GM06990 (cell line): Measurements from ENCODE around the gene SLC25A46.
"Not testable (repeated sequence)": the region's sequence is repeated elsewhere in the genome, so short reads cannot be mapped to it uniquely, and the experiment has no call there.

Experiments
- DNase-seq: peaks from one replicate; pipeline ENCODE4 v3.0.0-alpha.2; 2011; ENCODE audit not compliant: insufficient read length; ENCODE audit errors: extremely low read depth
- H3K27me3 ChIP-seq: replicated peaks from 2 replicates; pipeline ENCODE4 v1.6.0; 2011; ENCODE audit warnings: low read length; ENCODE audit not compliant: control insufficient read depth, insufficient read depth
- H3K36me3 ChIP-seq: 2 replicates; pipeline ENCODE4 v1.5.1; 2011; ENCODE audit warnings: low read length; ENCODE audit not compliant: control insufficient read depth, insufficient read depth
- H3K4me3 ChIP-seq: replicated peaks from 2 replicates; pipeline ENCODE4 v1.5.1; 2011; ENCODE audit warnings: low read depth, mild to moderate bottlenecking, control low read depth, low read length
- TF ChIP-seq, protein P1 (sequence below): IDR thresholded peaks from 2 replicates; pipeline ENCODE4 v1.5.1; 2011; ENCODE audit warnings: low read length, control low read depth, mild to moderate bottlenecking, inconsistent platforms; ENCODE audit not compliant: insufficient read depth, poor library complexity, severe bottlenecking

Gene SLC25A46

DNA sequence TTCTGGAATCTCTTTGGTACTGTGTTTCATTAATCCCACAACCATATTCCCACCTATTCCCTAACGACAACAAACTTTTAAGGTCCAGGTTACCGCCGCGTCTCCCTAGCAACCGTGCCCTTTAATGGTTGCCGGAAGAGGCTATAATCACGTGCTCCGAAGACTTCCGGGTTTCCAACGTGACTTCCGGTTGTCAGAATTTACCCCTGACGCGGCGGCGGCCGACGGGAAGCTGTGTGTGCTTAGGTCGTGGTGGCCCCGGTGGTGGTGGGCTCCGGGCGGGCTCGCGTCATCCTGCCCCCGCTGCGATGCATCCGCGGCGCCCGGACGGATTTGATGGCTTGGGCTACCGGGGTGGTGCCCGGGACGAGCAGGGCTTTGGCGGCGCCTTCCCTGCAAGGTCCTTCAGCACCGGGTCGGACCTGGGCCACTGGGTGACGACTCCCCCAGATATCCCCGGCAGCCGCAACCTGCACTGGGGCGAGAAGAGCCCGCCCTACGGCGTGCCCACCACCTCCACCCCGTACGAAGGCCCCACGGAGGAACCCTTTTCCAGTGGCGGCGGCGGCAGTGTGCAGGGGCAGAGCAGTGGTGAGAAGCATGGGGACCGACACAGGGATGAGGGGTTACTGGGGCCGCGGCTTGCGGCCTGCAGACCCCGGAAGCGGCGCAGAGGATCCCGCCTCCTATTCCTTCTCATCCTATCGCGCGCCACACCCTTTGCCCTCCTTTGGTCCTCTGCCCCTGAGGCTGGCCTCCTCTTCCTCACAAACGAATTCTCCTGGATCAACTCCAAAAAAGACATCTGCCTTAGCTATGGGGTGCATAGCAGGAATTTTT, at the start of gene SLC25A46:
TSS of gene SLC25A46 (plus strand) at position 196 of the 840 bp plus-strand sequence. CDS start at position 309, 113 bp downstream.
- no peaks in the 10 kb centered on the region for H3K36me3 ChIP-seq

DNA sequence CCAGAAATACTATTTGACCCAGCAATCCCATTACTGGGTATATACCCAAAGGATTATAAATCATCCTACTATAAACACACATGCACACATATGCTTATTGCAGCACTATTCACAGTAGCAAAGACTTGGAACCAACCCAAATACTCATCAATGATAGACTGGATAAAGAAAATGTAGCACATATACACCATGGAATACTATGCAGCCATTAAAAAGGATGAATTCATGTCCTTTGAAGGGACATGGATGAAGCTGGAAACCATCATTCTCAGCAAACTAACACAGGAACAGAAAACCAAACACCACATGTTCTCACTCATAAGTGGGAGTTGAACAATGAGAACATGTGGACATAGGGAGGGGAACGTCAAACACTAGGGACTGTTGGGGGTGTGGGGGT, 48.2 kb upstream of the SLC25A46 start:
- DNase-seq, H3K27me3 ChIP-seq, H3K4me3 ChIP-seq, H3K36me3 ChIP-seq: not testable (repeated sequence)

More for the DNA sequence above, at the start of gene SLC25A46:
- TF ChIP-seq, protein P1, sequence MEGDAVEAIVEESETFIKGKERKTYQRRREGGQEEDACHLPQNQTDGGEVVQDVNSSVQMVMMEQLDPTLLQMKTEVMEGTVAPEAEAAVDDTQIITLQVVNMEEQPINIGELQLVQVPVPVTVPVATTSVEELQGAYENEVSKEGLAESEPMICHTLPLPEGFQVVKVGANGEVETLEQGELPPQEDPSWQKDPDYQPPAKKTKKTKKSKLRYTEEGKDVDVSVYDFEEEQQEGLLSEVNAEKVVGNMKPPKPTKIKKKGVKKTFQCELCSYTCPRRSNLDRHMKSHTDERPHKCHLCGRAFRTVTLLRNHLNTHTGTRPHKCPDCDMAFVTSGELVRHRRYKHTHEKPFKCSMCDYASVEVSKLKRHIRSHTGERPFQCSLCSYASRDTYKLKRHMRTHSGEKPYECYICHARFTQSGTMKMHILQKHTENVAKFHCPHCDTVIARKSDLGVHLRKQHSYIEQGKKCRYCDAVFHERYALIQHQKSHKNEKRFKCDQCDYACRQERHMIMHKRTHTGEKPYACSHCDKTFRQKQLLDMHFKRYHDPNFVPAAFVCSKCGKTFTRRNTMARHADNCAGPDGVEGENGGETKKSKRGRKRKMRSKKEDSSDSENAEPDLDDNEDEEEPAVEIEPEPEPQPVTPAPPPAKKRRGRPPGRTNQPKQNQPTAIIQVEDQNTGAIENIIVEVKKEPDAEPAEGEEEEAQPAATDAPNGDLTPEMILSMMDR: no peak
- H3K4me3 ChIP-seq: peak within 1 kb of the TSS; percentile 85
- no peaks in the 10 kb centered on the region for H3K27me3 ChIP-seq
- DNase-seq: peak; percentile 89

DNA sequence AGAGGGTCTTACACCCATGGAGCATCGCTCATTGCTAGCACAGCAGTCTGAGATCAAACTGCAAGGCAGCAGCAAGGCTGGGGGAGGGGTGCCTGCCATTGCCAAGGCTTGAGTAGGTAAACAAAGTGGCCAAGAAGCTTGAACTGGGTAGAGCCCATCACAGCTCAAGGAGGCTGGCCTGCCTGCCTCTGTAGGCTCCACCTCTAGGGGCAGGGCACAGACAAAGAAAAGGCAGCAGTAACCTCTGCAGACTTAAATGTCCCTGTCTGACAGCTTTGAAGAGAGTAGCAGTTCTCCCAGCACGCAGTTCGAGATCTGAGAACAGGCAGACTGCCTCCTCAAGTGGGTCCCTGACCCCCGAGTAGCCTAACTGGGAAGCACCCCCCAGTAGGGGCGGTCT, 46.1 kb upstream of the SLC25A46 start:
- H3K36me3 ChIP-seq, DNase-seq, H3K4me3 ChIP-seq, H3K27me3 ChIP-seq: not testable (repeated sequence)

DNA sequence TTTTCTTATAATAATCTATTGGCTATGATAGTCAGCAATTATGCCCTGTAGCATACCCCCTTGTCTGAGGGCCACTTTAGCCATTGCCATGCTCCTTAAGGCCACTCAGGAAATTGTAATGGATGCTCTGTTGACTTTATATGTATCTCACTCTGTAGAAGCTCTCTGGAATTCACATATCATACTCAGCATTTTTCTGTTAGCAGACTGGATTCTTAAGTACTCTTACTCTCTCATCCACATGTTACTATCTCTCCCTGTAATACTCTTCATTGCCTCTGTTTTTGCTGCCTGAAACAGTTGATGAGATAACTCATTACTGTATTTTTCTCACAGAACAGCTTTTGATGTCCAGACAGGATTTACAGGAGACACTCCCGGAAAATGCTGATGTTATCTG, 36.5 kb upstream of the SLC25A46 start:
- no peaks in the 10 kb centered on the region for H3K27me3 ChIP-seq
- no peak for DNase-seq
- TF ChIP-seq, protein P1: no peak

DNA sequence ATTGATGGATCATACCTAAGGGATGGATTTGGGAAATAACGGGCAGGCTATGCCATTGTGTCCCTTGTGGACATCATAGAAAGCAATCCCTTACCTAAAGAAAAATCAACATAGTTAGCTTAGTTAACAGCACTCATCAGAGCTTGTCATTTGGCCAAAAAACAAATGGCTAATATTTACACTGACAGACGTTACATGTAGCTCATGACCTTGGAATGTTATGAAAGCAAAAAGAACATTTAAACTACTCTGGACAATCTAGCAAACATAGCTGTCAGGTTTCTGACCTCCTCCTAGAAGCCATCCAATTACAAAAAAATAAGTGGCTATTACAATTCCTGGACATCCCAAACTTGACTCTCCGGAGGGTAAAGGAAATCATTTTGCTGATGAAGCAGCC, 36.1 kb upstream of the SLC25A46 start:
- H3K27me3 ChIP-seq: no peaks in the 10 kb centered on the region
- TF ChIP-seq, protein P1: no peak

More for the DNA sequence above, 36.5 kb upstream of the SLC25A46 start:
- Histone ChIP-seq H3K36me3 (no peaks in the 10 kb centered on the region), H3K4me3 (no peak overlapping the region)

DNA sequence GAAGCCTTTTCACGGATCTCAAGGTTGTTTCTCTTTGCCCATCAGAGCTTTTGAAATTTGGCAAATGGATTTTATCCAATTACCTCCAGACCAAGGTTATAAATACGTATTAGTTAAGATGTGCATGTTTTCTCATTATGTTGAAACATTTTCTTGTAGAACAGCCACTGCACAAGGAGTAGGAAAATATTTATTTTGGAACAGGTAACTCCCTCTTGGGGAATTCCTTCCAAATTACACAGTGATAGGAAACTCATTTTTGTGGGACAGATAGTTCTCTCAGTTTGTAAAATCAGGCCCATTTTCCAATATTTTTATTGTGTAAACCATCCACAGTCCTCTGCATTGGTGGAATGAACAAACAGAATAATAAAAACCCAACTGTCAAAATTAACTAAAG, 35.3 kb upstream of the SLC25A46 start:
- TF ChIP-seq, protein P1: no peak
- H3K27me3 ChIP-seq: no peaks in the 10 kb centered on the region
- H3K36me3 ChIP-seq: no peaks in the 10 kb centered on the region
- H3K4me3 ChIP-seq: no peak overlapping the region
- no peak for DNase-seq

More for the DNA sequence above, 36.1 kb upstream of the SLC25A46 start:
- H3K36me3 ChIP-seq: no peaks in the 10 kb centered on the region
- H3K4me3 ChIP-seq: no peak overlapping the region
- no peak for DNase-seq
